HEK293 (cell line): ENCODE data around the gene CD74.

ENCODE experiments used
- BCL11A ChIP-seq: fragments of 450-650 bp; formaldehyde crosslinking; IDR thresholded peaks from 2 replicates; pipeline ENCODE4 v1.5.1; 2016; ENCODE audit warnings: low read depth, missing biosample characterization, missing genetic modification characterization
- CTCF ChIP-seq: fragments of 450-650 bp; formaldehyde crosslinking; IDR thresholded peaks from 2 replicates; pipeline ENCODE4 v1.5.1; 2016; ENCODE audit warnings: missing biosample characterization, missing genetic modification characterization
- PRDM4 ChIP-seq: fragments of 450-650 bp; formaldehyde crosslinking; IDR thresholded peaks from 2 replicates; pipeline ENCODE4 v1.5.1; 2017; ENCODE audit warnings: missing biosample characterization, missing genetic modification characterization
- SALL2 ChIP-seq: fragments of 450-650 bp; formaldehyde crosslinking; IDR thresholded peaks from 2 replicates; pipeline ENCODE4 v1.5.0; 2017; ENCODE audit warnings: missing biosample characterization, mild to moderate bottlenecking, missing genetic modification characterization, borderline replicate concordance
- SETDB1 ChIP-seq: IDR thresholded peaks from one replicate; pipeline ENCODE4 v1.6.1; 2017; ENCODE audit warnings: mild to moderate bottlenecking, low read length, moderate library complexity, mixed read lengths; ENCODE audit not compliant: insufficient read length
- TCF7L2 ChIP-seq: IDR thresholded peaks from 2 replicates; pipeline ENCODE4 v1.6.1; 2011; ENCODE audit warnings: low read depth, mild to moderate bottlenecking, inconsistent platforms, low read length, moderate library complexity, borderline replicate concordance
- ZFP37 ChIP-seq: fragments of 450-650 bp; formaldehyde crosslinking; IDR thresholded peaks from 2 replicates; pipeline ENCODE4 v1.5.1; 2016; ENCODE audit warnings: missing biosample characterization, missing genetic modification characterization
- ZNF174 ChIP-seq: fragments of 450-650 bp; formaldehyde crosslinking; IDR thresholded peaks from 2 replicates; pipeline ENCODE4 v1.5.0; 2017; ENCODE audit warnings: missing biosample characterization, mild to moderate bottlenecking, missing genetic modification characterization
- ZNF274 ChIP-seq, 2 experiments: fragments of 200-500 bp in 1 of 2; fragments of 450-650 bp in 1 of 2; sonication (Bioruptor generic) in 1 of 2; formaldehyde crosslinking in 1 of 2; IDR thresholded peaks; 2 replicates each; pipeline versions ENCODE4 v1.5.1 to v1.6.1; 2014 to 2016; ENCODE audit warnings: borderline replicate concordance in 1 of 2, inconsistent platforms in 1 of 2, low read length in 1 of 2, missing biosample characterization in 1 of 2, missing genetic modification characterization in 1 of 2
- ZNF658 ChIP-seq: fragments of 450-650 bp; formaldehyde crosslinking; IDR thresholded peaks from 2 replicates; pipeline ENCODE4; 2016; ENCODE audit warnings: missing biosample characterization, missing genetic modification characterization
- TF ChIP-seq, protein P1 (sequence below): fragments of 450-650 bp; formaldehyde crosslinking; IDR thresholded peaks from 2 replicates; pipeline ENCODE4 v1.5.1; 2016; ENCODE audit warnings: missing biosample characterization, missing genetic modification characterization

DNA sequence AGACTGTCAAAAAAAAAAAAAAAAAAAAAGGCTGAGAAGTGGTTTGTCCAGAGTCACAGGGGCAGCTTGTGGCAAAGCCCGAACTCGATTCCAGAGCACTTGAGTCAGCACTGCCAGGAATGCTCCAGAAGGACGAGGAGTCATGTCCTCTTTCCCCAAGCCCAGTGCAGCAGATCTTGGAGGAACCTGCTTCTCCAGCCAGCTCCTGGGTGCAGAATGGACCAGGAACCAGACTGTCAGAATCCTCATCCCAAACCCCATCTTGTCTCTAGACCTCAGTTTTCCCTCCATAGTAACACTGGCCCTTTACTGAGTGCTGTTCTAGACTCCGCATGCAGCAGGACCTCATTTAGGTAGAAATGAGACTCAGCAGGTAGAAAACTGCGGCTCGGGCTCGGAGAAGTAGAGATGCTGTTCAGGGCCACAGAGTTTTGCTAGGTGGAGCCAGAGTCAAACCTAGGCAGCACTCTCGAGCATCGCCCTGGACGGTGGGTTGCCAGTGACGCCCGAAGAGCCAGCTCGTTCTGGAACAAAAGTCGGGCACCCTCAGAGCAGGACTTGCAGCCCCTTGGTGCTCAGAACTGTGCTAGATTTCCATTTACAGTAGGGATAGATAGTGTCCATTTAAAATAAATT is 15.4 kb downstream of the CD74 start:
- TF ChIP-seq CTCF (tag by site-specific recombination), result no peak
- TF ChIP-seq TCF7L2, result no peak
- TF ChIP-seq ZNF174 (tag by site-specific recombination), result no peak
- TF ChIP-seq, protein P1, sequence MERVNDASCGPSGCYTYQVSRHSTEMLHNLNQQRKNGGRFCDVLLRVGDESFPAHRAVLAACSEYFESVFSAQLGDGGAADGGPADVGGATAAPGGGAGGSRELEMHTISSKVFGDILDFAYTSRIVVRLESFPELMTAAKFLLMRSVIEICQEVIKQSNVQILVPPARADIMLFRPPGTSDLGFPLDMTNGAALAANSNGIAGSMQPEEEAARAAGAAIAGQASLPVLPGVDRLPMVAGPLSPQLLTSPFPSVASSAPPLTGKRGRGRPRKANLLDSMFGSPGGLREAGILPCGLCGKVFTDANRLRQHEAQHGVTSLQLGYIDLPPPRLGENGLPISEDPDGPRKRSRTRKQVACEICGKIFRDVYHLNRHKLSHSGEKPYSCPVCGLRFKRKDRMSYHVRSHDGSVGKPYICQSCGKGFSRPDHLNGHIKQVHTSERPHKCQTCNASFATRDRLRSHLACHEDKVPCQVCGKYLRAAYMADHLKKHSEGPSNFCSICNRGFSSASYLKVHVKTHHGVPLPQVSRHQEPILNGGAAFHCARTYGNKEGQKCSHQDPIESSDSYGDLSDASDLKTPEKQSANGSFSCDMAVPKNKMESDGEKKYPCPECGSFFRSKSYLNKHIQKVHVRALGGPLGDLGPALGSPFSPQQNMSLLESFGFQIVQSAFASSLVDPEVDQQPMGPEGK (tag by site-specific recombination), result no peak
- no peak for TF ChIP-seq ZNF658 (tag by site-specific recombination)
- TF ChIP-seq BCL11A (tag by site-specific recombination), result no peak
- no peak for TF ChIP-seq ZNF274 (IDR thresholded peaks at IDR 0.05; ENCODE audit: low read length)
- no peak for TF ChIP-seq ZNF274 (tag by site-specific recombination; IDR thresholded peaks at IDR 0.05; ENCODE audit: borderline replicate concordance)
- no peak for TF ChIP-seq PRDM4 (tag by site-specific recombination)
- no peak for TF ChIP-seq ZFP37 (tag by site-specific recombination)
- no peak for TF ChIP-seq SETDB1
- TF ChIP-seq SALL2 (tag by site-specific recombination), result no peak
